SK-N-SH (cell line): ENCODE results near the gene MAP3K4. TPM values are rescaled to one million over a fixed set of nuclear protein-coding genes. Genes with fewer than 3 reads are reported as not detected.

ENCODE experiments used
- CTCF ChIA-PET: fragments of 300-600, 350-600 bp; formaldehyde crosslinking; extraction: SDS; loops from one replicate; lab custom pipeline; 2021; lab: Yijun Ruan, JAX
- POLR2A ChIA-PET: fragments of 350-600 bp; sonication (Branson Sonifier 250); formaldehyde crosslinking; extraction: SDS; loops from one replicate; lab custom pipeline; 2020; ENCODE audit warnings: antibody characterized with exemption, inconsistent platforms; lab: Yijun Ruan, JAX
- DNase-seq: peaks from one replicate; pipeline ENCODE4 v3.0.0; 2012
- H2AFZ ChIP-seq: fragments of 200-600 bp; sonication (generic); 2 replicates; pipeline ENCODE4 v1.8.1; 2016; ENCODE audit warnings: antibody characterized with exemption, mild to moderate bottlenecking, low read depth
- H3F3A ChIP-seq: fragments of 200-600 bp; sonication (generic); replicated peaks from 2 replicates; pipeline ENCODE3; 2016; ENCODE audit warnings: antibody characterized with exemption, mild to moderate bottlenecking; ENCODE audit not compliant: insufficient read depth
- H3K27ac ChIP-seq, 2 experiments: fragments of 200-500 bp in 1 of 2; fragments of 200-600 bp in 1 of 2; sonication (Bioruptor generic) in 1 of 2; sonication (generic), shearing (Covaris generic) in 1 of 2; 2 replicates each; pipeline versions ENCODE4 v1.5.1 to v1.6.1; 2014 to 2016; ENCODE audit warnings: low read depth in 2 of 2, inconsistent platforms in 1 of 2, low read length in 1 of 2, mild to moderate bottlenecking in 1 of 2, mixed read lengths in 1 of 2
- H3K27me3 ChIP-seq: fragments of 200-600 bp; sonication (generic), shearing (Covaris generic); 2 replicates; pipeline ENCODE4 v1.6.1; 2016; ENCODE audit warnings: mixed run types; ENCODE audit not compliant: insufficient read depth
- H3K36me3 ChIP-seq, 2 experiments: fragments of 200-500 bp in 1 of 2; fragments of 200-600 bp in 1 of 2; sonication (Bioruptor generic) in 1 of 2; sonication (generic) in 1 of 2; replicated peaks in 1 of 2; 2 replicates each; pipeline versions ENCODE3 to v1.5.1; 2014 to 2016; ENCODE audit warnings: low read length in 1 of 2, mild to moderate bottlenecking in 1 of 2; ENCODE audit not compliant: insufficient read depth in 2 of 2, control insufficient read depth in 1 of 2
- H3K4me1 ChIP-seq, 2 experiments: fragments of 200-500 bp in 1 of 2; fragments of 200-600 bp in 1 of 2; sonication (Bioruptor generic) in 1 of 2; sonication (generic), shearing (Covaris generic) in 1 of 2; 2 replicates each; pipeline versions ENCODE4 v1.5.1 to v1.6.1; 2014 to 2016; ENCODE audit warnings: low read depth in 1 of 2, low read length in 1 of 2, mixed run types in 1 of 2; ENCODE audit not compliant: insufficient read depth in 2 of 2, control insufficient read depth in 1 of 2
- H3K4me2 ChIP-seq: fragments of 200-600 bp; sonication (generic), shearing (Covaris generic); 2 replicates; pipeline ENCODE4 v1.6.1; 2017; ENCODE audit warnings: mixed run types
- H3K4me3 ChIP-seq, 2 experiments: fragments of 200-500 bp in 1 of 2; fragments of 200-600 bp in 1 of 2; sonication (Bioruptor generic) in 1 of 2; sonication (generic), shearing (Covaris generic) in 1 of 2; 2 replicates each; pipeline versions ENCODE4 v1.5.1 to v1.8.1; 2014 to 2016; ENCODE audit warnings: low read depth in 2 of 2, inconsistent platforms in 1 of 2, low read length in 1 of 2, mild to moderate bottlenecking in 1 of 2, mixed read lengths in 1 of 2, moderate library complexity in 1 of 2
- H3K79me2 ChIP-seq: fragments of 200-600 bp; sonication (generic); 2 replicates; pipeline ENCODE4 v1.8.1; 2017; ENCODE audit warnings: mild to moderate bottlenecking; ENCODE audit not compliant: insufficient read depth
- H3K9ac ChIP-seq: fragments of 200-600 bp; sonication (generic); 2 replicates; pipeline ENCODE4 v1.6.1; 2017; ENCODE audit warnings: mixed run types
- H3K9me2 ChIP-seq: fragments of 200-600 bp; sonication (generic); 2 replicates; pipeline ENCODE4 v1.6.1; 2017; ENCODE audit warnings: mixed run types
- H3K9me3 ChIP-seq: fragments of 200-600 bp; sonication (generic); 2 replicates; pipeline ENCODE4 v1.6.1; 2017; ENCODE audit warnings: mixed run types, mild to moderate bottlenecking, moderate library complexity
- H4K20me1 ChIP-seq: fragments of 200-600 bp; sonication (generic); 2 replicates; pipeline ENCODE4 v1.6.1; 2017; ENCODE audit warnings: mild to moderate bottlenecking, mixed run types; ENCODE audit not compliant: insufficient read depth
- ELF1 ChIP-seq: IDR thresholded peaks from 2 replicates; pipeline ENCODE4 v1.4.0; 2012
- FOSL2 ChIP-seq: IDR thresholded peaks from 2 replicates; pipeline ENCODE4 v1.4.0; 2012; ENCODE audit warnings: low read depth, mild to moderate bottlenecking, moderate library complexity, borderline replicate concordance
- FOXJ3 ChIP-seq: sonication (generic); formaldehyde crosslinking; IDR thresholded peaks from 2 replicates; pipeline ENCODE4 v1.5.1; 2020; ENCODE audit warnings: mild to moderate bottlenecking, missing genetic modification reagents
- FOXM1 ChIP-seq: IDR thresholded peaks from 2 replicates; pipeline ENCODE4 v1.4.0; 2012; ENCODE audit warnings: low read depth, mild to moderate bottlenecking
- IRF3 ChIP-seq: fragments of 150-350 bp; IDR thresholded peaks from 2 replicates; pipeline ENCODE4 v1.6.1; 2016; ENCODE audit warnings: mild to moderate bottlenecking, low read depth, low read length
- JUND ChIP-seq: IDR thresholded peaks from 2 replicates; pipeline ENCODE4 v1.4.0; 2012
- MXI1 ChIP-seq: IDR thresholded peaks from 2 replicates; pipeline ENCODE4 v1.6.1; 2012; ENCODE audit warnings: mild to moderate bottlenecking, low read depth, low read length, improper control_type of control experiment
- NRF1 ChIP-seq: IDR thresholded peaks from 2 replicates; pipeline ENCODE4 v1.6.1; 2012; ENCODE audit warnings: low read depth, mild to moderate bottlenecking, low read length
- PBX3 ChIP-seq: IDR thresholded peaks from 2 replicates; pipeline ENCODE4; 2012
- REST ChIP-seq: IDR thresholded peaks from 2 replicates; pipeline ENCODE4 v1.6.1; 2012; ENCODE audit warnings: mild to moderate bottlenecking, low read depth, low read length, moderate library complexity
- RFX5 ChIP-seq: IDR thresholded peaks from 2 replicates; pipeline ENCODE4 v1.6.1; 2012; ENCODE audit warnings: mild to moderate bottlenecking, improper control_type of control experiment, low read length
- SMC3 ChIP-seq: IDR thresholded peaks from 2 replicates; pipeline ENCODE4 v1.6.1; 2012; ENCODE audit warnings: low read depth, low read length, improper control_type of control experiment
- TAF1 ChIP-seq: IDR thresholded peaks from 2 replicates; pipeline ENCODE4 v1.6.1; 2012; ENCODE audit warnings: low read depth, mild to moderate bottlenecking, low read length, moderate library complexity, borderline replicate concordance
- WGBS: methylation state at CpG from one replicate; pipeline ENCODE4 v1.1.6; 2017; ENCODE audit warnings: low lambda C conversion rate; 5-methylcytosine and 5-hydroxymethylcytosine counted together
- polyA plus RNA-seq, 3 experiments: library from polyadenylated mRNA; depleted of rRNA; stranded (reverse); fragments of >200 nt; gene quantifications; 2 replicates each; pipeline ENCODE4 v1.2.3, GENCODE V29; 2012

Gene MAP3K4
- polyA plus RNA-seq, 1 of the 3 experiments (the other 2 are of a cell fraction) = 6.8 TPM

GRCh38 chr6:161135695-161136591 is 144.4 kb downstream of the MAP3K4 start:
- no peak overlapping the region for H2AFZ ChIP-seq
- H3K4me3 ChIP-seq = no peak overlapping the region
- TF ChIP-seq FOXM1 (no peak), NRF1 (no peak), PBX3 (no peak), SMC3 (no peak)
- TF ChIP-seq, all 33 proteins: peak for 0
- Histone ChIP-seq H3K36me3 (peaks cover 3 to 12% of the 10 kb centered on the region in 2 experiments), H3K27me3 (no peaks in the 10 kb centered on the region), H3K27ac (no peak overlapping the region), H3F3A (no peaks in the 10 kb centered on the region), H4K20me1 (no peaks in the 10 kb centered on the region), H3K79me2 (no peaks in the 10 kb centered on the region), H3K4me2 (no peak overlapping the region), H3K9me2 (no peaks in the 10 kb centered on the region), H3K9ac (no peak overlapping the region), H3K4me1 (no peaks in the 10 kb centered on the region), H3K9me3 (no peaks in the 10 kb centered on the region)
- POLR2A ChIA-PET = no interaction called here
- 91% methylated on average over 19 of the region's 23 CpGs for WGBS
- CTCF ChIA-PET = interaction anchor here (1.1 kb wide), 1 partner anchor 235 kb away, joined by 4 read pairs; no protein-coding TSS in a partner anchor
- DNase-seq = no peak

GRCh38 chr6:161136655-161137054 is 145.1 kb downstream of the MAP3K4 start:
- Histone ChIP-seq H3K4me2 (no peak overlapping the region), H3K27me3 (no peaks in the 10 kb centered on the region), H3K36me3 (peaks cover 0 to 12% of the 10 kb centered on the region in 2 experiments), H3K79me2 (no peaks in the 10 kb centered on the region), H3K9me2 (no peaks in the 10 kb centered on the region), H3K4me1 (no peaks in the 10 kb centered on the region), H3K27ac (no peak overlapping the region), H3K4me3 (no peak overlapping the region), H3F3A (no peaks in the 10 kb centered on the region), H4K20me1 (no peaks in the 10 kb centered on the region), H3K9ac (no peak overlapping the region), H3K9me3 (no peaks in the 10 kb centered on the region), H2AFZ (no peak overlapping the region)
- no peak for DNase-seq
- CTCF ChIA-PET = no interaction called here
- POLR2A ChIA-PET = no interaction called here
- 94% methylated on average over 7 of the region's 11 CpGs for WGBS
- TF ChIP-seq FOXM1 = no peak
- no peak for TF ChIP-seq FOXJ3 (CRISPR knock-in tag)
- no peak for TF ChIP-seq ELF1

GRCh38 chr6:161137320-161137719 is 145.8 kb downstream of the MAP3K4 start:
- no peak overlapping the region for H3K9ac ChIP-seq
- CTCF ChIA-PET = interaction anchor here (1.0 to 1.1 kb wide), 2 partner anchors 36 to 233 kb away, joined by 3 to 4 read pairs; no protein-coding TSS in a partner anchor
- 92% methylated on average over 11 of the region's 11 CpGs for WGBS
- TF ChIP-seq JUND (no peak), IRF3 (no peak), FOSL2 (no peak), FOXM1 (no peak), TAF1 (no peak), MXI1 (no peak), REST (no peak), RFX5 (no peak), PBX3 (no peak)

More at GRCh38 chr6:161137320-161137719, 145.8 kb downstream of the MAP3K4 start:
- Histone ChIP-seq H3K9me3 (no peaks in the 10 kb centered on the region), H3K4me1 (no peaks in the 10 kb centered on the region), H4K20me1 (no peaks in the 10 kb centered on the region), H3K27ac (no peak overlapping the region), H3F3A (no peaks in the 10 kb centered on the region), H3K9me2 (no peaks in the 10 kb centered on the region), H3K27me3 (no peaks in the 10 kb centered on the region), H3K79me2 (no peaks in the 10 kb centered on the region), H3K4me2 (no peak overlapping the region), H3K36me3 (peaks cover 0 to 12% of the 10 kb centered on the region in 2 experiments), H2AFZ (no peak overlapping the region), H3K4me3 (no peak overlapping the region)
- DNase-seq = no peak
- POLR2A ChIA-PET = no interaction called here
